ENCODE data around the gene CRYM. TPM values are rescaled to one million over a fixed set of nuclear protein-coding genes. Genes with fewer than 3 reads are reported as not detected.

CRYM gene
- total RNA-seq, 4 donors from 2014 or later: 1.2 to 1.4 TPM; not detected in 2

DNA sequence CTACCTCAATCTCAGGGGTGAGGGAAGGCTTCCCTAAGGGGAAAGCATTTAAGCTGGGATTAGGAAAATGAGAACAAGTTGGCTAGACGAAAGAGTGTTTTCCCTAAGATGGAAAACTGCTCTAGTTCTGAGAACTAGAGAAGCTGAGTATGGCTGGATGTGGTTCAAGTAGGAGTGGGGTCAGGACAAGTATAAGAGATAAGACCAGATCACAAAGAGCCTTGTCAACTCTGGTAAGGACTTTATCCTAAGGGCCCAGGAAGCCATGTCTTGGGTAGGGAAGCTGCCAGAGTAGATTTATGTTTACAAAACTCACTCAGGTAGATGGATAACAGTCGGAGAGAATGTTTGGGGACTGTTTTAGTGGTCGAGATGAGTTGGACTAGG is 42.9 kb downstream of the CRYM start:
- ATAC-seq (ENCODE audit: low FRiP score): no peak
- DNase-seq (ENCODE audit: low spot score): no peak
- TF ChIP-seq, protein P1, sequence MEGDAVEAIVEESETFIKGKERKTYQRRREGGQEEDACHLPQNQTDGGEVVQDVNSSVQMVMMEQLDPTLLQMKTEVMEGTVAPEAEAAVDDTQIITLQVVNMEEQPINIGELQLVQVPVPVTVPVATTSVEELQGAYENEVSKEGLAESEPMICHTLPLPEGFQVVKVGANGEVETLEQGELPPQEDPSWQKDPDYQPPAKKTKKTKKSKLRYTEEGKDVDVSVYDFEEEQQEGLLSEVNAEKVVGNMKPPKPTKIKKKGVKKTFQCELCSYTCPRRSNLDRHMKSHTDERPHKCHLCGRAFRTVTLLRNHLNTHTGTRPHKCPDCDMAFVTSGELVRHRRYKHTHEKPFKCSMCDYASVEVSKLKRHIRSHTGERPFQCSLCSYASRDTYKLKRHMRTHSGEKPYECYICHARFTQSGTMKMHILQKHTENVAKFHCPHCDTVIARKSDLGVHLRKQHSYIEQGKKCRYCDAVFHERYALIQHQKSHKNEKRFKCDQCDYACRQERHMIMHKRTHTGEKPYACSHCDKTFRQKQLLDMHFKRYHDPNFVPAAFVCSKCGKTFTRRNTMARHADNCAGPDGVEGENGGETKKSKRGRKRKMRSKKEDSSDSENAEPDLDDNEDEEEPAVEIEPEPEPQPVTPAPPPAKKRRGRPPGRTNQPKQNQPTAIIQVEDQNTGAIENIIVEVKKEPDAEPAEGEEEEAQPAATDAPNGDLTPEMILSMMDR (IDR thresholded peaks at IDR 0.05): no peak

DNA sequence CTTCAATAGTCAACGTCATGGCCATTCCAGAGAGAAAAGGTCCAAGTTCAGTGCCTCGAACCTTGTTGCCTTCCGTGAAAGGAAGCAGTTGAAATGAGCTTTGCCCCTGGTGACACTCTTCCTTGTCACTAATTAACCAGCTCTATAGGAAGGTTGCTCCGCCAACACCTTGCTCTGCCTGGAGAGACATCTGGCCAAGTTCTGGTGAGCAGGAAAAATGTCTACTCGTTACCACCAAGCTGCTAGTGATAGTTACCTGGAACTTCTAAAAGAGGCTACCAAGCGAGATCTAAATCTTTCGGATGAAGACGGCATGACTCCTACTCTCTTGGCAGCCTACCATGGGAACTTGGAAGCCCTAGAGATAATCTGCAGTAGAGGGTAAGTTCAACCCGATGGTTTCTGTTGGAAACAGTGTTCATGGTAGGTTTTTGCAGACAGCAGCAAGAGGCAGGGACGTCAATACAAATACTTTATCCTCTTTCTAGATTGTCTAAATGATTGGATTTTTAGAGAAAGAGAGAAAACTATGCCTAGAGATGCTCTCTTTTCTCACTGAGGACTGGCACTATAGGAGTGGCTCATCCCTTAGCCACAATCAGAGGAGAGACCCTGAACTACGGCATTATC is 44.5 kb downstream of the CRYM start, which contains the start of gene ANKS4B:
Gene ANKS4B (plus strand): TSS at position 179 of the 630 bp plus-strand sequence. CDS start 39 bp downstream, at position 218.
- DNase-seq (ENCODE audit: low spot score) (no peak), ATAC-seq (ENCODE audit: low FRiP score) (no peak)
- TF ChIP-seq, protein P1 (IDR thresholded peaks at IDR 0.05): no peak

DNA sequence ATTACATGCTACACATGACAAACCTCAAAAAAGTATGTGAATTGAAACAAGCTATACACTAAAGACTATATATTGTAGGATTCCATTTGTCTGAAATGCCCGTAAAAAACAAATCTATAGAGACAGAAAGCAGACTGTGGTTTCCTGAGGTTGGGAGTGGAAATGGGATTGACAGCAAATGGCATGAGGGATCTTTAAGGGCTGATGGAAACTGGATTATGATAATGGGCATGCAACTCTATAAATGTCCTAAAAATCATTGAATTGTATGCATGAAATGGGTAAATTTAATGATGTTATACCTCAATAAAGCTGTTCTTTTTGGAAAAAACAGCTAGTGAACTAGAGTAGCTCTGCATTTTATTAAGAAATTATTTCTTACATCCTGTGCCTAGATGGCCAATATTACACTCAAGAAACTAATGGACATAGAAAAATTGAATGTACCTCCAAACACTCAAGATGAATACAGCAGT is 45.0 kb downstream of the CRYM start:
- ATAC-seq (ENCODE audit: low FRiP score) (no peak), DNase-seq (ENCODE audit: low spot score) (no peak)
- TF ChIP-seq, protein P1 (IDR thresholded peaks at IDR 0.05): no peak

DNA sequence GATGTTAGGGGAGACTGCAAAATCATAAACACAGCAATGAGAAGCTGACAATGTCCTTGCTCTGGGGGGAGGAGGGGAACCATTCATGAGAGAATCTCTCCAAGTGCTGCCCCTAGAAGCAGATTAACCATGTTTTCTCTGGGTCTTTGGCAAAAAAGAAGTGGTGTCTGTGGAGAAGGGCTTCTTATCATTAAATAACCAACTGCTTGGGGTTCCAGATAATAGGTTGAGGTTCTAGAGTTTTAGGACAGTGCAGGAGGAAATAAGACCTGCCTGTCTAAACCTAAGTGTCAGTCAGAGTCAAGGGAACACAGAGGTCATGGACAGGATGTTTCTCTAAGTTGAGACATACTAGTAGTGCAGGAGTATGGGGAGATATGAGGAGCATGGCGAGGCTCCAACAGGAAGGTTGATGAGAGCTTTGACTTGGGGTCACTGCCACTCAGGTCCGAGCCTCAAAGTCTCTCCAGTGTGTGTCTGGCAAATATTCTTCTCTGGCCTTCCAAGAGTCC is 49.7 kb downstream of the CRYM start:
- TF ChIP-seq, protein P1 (IDR thresholded peaks at IDR 0.05): no peak
- DNase-seq (ENCODE audit: low spot score) (no peak), ATAC-seq (ENCODE audit: low FRiP score) (no peak)

DNA sequence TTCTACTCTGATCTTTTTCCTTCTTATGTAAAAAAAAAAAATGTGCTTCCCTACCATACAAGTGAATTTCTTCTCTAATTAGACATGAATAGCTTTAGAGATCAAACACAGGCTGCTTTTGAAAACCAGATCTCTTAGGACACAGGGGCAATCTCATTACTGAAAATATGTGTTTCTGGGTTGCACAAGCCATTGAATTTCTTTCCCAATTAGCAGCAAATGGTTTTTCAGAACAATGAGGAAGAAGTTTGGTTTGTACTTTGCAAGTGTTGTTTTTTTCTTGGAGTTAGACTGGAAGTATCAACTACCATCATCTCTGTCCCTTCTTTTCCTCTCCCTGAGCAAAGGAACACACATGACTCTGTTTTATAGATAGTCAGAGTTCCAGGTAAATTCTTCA is 50.2 kb downstream of the CRYM start:
- ATAC-seq (ENCODE audit: low FRiP score) (no peak), DNase-seq (ENCODE audit: low spot score) (no peak)
- TF ChIP-seq, protein P1 (IDR thresholded peaks at IDR 0.05): no peak

DNA sequence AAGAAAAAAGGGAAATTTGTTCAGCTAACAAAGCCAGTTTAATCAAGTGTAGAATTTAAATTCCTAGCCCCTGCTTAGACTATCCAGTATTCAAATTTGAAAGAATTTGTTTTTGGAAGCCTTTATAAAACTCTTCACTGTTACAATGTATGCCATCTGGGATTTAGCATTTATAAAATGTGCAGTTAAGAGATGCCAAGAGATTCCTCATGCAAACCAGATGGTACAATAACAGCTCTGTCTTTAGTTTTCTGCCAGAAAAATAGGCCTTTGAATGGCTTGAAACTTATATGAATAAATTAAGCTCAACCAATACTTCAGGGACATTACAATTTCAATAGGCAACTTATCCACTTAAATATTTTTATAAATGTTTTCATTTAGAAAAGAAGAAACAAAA is 51.3 kb downstream of the CRYM start:
- TF ChIP-seq, protein P1 (IDR thresholded peaks at IDR 0.05): no peak
- ATAC-seq (ENCODE audit: low FRiP score) (no peak), DNase-seq (ENCODE audit: low spot score) (no peak)

DNA sequence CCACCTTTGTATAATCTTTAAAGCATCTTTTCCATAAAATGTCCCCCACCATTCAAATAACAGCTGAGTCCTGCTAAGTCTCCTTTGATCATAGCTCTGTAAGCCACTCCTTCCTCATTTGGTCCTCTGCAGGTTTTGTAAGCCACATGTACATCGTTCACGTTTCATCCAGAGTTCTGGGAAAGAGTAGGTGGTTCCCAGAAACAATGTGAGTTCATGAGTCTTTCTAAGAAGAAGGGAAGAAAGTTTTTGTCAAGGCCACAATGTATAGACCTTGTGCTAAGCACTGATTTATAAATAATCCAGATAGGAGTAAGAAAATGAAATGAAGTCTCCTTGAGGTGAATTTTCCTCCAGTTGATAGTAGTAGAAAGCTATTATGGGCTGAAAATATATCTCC is 53.3 kb downstream of the CRYM start:
- DNase-seq (ENCODE audit: low spot score) (no peak), ATAC-seq (ENCODE audit: low FRiP score) (no peak)
- TF ChIP-seq, protein P1 (IDR thresholded peaks at IDR 0.05): no peak

Data from omental fat pad (tissue), 4 donors.